ENCODE measurements around the gene IFNLR1.
A peak's percentile ranks its signal among the peaks of the same experiment; 100 is the strongest.

Gene IFNLR1

GRCh38 chr1:24150234-24151174, 36.6 kb downstream of the IFNLR1 start:
- peak; percentile 67 to 82 for DNase-seq (ENCODE audit: low read depth in 2 of 2, low spot score in 1 of 2)

GRCh38 chr1:24149866-24150233, 37.2 kb downstream of the IFNLR1 start:
- no peak for DNase-seq (ENCODE audit: low read depth in 2 of 2, low spot score in 1 of 2)

DNA sequence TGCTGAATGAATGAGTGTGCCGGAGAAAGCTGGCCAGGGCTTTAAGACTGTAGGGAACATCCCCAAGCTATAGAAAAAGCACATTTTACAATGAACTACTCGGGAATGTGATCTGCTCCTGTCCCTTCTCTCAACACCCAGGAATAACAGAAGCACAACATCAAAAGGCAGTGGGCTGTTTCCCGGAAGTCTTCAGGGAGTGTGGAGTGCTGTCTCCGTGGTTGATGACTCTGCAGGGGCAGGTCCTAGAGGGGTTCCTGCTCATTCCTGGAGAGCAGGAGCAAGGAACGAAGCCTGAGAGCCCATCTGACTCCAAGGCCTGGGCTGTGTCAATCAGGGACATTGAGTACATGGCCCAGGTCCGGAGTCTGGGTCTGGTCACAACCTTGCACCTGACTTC, 39.3 kb downstream of the IFNLR1 start:
- DNase-seq (ENCODE audit: low read depth in 2 of 2, low spot score in 1 of 2): no peak

GRCh38 chr1:24147194-24147593, 39.9 kb downstream of the IFNLR1 start:
- DNase-seq (ENCODE audit: low read depth in 2 of 2, low spot score in 1 of 2): no peak

DNA sequence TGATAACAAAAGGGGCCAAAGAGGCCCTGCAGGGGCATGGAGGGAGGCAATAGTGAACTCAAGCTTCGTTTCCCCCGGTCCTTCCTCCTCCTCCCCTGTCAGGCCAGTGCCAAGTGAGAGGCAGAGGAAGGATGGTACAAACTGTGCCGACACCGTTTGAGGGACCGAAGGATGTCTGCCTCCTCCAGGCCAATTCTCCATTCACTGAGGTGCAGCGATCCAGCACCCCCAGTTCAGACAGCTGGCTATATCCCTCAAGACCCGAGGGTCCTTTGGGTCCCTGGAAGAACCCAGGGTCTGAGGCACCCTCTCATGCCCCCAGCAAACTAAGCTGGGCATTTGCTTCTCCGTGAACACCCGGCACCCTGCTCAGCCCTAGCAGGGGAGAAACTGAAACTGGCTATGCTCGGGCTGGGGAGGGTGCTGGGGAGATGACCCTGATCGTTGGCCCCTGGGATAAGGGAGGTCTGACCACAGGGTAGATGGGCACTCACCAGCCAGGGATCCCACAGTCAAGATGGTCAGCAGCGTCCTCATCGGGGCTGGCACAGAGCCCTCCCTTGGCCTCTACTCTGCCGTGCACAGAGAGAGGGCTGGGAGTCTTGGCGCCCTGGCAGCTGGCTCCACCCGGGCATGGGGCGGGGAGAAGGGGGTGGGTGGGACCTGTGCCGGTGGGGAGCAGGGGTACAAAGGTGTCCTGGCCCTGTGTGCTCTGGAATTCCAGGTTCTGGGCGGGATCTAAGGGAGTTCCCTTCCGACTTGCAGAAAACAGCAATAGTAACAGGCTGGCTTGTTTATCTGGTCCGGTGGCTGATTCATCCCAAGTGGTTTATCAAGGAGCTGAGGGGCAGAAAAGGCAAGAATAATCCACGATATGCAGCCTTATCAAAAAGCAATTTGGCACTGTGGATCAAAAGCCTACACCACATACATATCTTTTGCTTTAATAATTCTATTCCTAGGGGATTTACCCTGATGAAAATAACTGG, 44.2 kb downstream of the IFNLR1 start, which contains the start of gene IL22RA1:
TSS of gene IL22RA1 (minus strand) at position 595 of the 989 bp plus-strand sequence. CDS start at position 537, 58 bp downstream.
- DNase-seq (ENCODE audit: low read depth in 2 of 2, low spot score in 1 of 2): no peak

DNA sequence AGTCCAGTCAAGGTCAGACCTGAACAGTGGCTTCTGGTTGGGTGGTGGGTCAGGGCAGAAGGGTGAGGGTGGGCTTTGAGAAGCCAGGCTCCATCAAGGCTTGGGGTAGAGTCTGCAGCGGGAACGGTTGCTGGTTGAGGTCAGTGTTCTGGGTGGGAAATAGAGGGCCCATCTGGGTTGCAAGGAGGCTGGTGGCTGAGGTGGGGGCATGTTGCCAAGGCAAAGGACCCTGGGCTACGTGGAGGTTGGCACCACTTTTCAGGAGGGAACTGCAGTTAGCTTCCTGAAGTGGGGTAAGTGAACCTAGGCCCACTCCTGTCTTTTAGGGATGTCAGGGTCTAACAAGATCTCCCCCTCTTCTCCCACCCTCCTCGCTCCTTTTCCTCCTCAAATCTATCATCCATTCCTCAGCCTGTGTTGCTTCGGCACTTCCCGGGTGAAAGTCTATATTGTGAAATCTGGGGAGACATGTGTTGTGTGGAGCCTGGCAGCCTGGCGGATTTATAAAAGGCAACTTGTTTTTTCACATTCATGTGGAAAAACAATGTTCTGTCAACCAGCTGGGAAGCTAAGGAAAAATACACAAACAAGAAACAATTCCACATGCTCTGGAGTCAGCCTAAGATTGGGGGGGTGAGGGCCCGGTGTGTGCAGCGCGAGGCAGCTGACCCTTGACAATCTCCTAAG, 45.6 kb downstream of the IFNLR1 start:
- no peak for DNase-seq (ENCODE audit: low read depth in 2 of 2, low spot score in 1 of 2)

DNA sequence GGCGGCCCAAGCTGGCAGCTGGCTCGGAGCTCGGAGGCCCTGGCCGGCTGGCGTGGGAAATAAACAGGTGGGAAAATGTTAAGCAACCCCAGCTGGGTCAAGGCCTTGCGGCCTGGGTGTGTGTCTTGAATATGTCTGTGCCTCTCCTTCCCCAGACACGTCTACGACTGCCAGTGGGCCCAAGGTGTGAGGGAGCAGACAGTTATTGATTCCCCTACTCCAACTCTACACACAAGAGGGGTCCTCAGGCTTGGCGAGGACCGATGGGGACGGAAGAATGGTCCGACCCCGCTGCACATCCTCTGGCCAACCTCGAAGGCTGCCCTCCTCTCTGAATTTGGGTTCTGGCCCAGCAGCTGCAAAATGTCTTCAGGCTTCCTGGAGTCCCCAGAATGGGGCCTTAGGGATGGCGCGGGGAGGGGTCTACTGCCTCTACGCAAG, 46.3 kb downstream of the IFNLR1 start:
- DNase-seq (ENCODE audit: low read depth in 2 of 2, low spot score in 1 of 2): no peak

DNA sequence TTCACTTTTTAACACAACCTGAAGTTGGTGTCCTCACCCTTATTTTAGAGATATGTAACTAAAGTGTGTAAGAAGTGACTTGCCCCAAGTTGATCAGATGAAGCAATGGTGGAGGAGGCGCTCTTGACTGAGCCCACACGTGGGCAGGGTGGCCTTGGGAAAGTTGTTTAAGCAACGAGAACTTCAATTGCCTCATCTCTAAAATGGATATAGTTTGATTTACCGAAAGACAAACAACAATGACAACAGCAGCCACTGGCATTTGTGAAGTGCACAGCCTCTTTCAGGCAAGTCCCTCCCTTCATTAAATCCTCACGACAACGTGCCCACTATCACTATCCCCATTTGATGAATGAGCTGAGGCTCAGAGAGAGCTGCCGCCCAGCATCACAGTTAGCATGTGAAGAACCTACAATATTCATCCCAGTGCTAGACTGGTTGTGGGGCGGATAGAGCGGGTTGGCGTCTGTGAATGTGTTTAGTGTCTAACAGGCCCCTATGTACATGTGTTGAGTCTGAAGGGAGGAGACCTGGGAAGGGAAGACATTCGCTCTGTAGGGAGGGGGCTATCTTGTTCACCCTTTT, 47.2 kb downstream of the IFNLR1 start:
- no peak for DNase-seq (ENCODE audit: low read depth in 2 of 2, low spot score in 1 of 2)

DNA sequence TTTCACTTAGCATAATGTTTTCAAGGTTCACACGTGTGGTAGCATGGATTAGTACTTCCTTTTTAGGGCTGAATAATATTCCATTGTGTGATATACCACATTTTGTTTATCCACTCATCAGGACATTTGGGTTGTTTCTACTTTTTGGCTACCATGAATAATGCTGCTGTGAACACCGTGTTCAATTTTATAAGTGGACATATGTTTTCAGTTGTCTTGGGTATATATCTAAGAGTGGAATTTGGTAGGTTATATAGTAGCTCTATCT, 47.9 kb downstream of the IFNLR1 start:
- DNase-seq (ENCODE audit: low read depth in 2 of 2, low spot score in 1 of 2): no peak

DNA sequence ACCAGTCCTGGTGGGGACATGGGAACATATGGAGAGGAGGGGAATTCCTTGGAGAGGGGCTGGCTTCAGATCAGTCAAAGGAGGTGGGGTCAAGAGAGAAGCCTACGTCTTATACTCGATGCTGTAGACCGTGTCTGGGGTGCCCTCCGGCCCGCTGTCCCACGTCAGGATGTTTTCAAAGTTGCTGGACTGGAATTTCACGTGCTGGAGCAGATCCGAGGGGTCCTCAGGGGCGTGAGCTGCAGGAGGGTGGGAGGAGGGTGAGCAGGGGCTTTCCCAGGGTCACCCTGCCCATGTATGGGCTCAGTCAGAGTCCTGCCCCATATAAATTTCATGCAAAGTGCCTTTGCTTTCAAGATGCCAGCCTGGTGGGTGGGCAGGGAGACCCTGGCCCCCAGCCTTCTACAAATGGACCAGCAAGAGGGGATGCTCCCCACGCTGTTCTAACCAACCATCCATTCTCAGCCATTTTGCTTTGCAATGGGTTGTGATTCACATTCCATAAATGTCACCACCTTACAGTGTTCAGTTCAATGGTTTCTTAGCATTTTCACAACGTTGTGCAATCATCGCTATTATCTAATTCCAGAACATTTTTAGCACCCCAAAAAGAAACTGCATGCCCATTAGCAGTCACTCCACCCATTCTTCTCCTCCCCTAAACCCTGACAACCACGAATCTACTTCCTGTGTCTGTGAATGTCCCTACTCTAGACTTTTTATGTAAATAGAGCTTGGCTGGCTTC, 48.4 kb downstream of the IFNLR1 start:
- no peak for DNase-seq (ENCODE audit: low read depth in 2 of 2, low spot score in 1 of 2)

DNA sequence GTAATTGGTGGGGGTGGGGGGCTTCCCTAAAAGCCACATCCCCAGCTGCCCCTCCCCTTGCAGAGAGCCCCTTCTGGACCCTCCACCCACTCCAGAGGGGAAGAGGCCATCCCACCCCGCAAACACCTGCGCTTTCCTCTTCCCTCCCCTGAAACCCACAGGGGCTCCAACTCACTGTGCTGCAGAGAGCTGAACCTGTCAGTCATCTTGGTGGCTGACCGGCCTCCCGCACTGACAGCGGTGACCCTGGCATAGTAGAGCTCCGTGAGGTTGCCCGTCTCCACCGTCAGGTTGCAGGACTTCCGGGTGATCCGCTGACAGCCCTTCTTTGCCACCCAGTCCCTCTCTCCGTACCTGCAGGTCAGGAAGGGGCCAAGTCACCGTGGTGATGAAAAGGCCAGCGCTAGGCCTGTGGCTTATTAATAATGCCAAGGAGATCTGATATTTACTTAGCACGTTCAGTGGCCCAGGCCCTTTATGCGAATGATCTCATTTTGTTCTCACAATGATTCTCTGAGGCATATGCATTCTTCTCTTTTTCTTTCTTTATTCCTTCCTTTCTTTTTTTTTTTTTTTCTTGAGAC, 50.0 kb downstream of the IFNLR1 start:
- no peak for DNase-seq (ENCODE audit: low read depth in 2 of 2, low spot score in 1 of 2)

GRCh38 chr1:24134376-24134775, 52.7 kb downstream of the IFNLR1 start:
- DNase-seq (ENCODE audit: low read depth in 2 of 2, low spot score in 1 of 2): no peak

DNA sequence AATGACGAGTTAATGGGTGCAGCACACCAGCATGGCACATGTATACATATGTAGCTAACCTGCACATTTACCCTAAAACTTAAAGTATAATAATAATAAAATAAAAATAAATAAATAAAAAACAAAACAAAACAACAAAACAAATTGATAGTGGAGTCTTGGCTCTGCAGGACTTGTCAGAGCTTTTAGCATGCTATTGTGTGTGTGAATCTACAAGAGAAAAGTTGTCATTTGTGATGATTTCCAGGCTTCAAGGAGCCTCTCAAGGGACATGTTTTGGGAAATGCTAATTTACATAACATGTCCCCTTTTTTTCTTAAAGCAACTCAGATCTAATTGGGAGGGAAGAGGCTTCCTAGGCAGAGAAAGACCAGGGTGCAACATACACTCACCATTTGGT, 53.3 kb downstream of the IFNLR1 start:
- DNase-seq (ENCODE audit: low read depth in 2 of 2, low spot score in 1 of 2): no peak

DNA sequence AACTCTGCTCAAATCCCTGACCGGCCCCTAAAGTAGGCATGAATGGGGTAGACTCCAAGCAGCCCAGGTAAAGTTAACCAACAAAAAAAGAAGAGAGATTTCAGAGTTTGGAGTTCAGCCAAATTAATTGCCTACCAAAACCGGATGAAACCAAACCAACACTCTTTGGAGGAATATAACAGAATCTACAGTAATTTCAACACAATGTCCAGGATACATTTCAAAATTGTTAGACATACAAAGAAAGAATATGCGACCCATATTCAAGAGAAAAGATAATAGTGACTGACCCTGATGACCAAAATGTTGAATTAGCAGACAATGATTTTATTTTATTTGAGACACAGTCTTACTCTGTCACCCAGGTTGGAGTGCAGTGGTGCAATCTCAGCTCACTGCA, 56.7 kb downstream of the IFNLR1 start:
- DNase-seq (ENCODE audit: low read depth in 2 of 2, low spot score in 1 of 2): no peak

DNA sequence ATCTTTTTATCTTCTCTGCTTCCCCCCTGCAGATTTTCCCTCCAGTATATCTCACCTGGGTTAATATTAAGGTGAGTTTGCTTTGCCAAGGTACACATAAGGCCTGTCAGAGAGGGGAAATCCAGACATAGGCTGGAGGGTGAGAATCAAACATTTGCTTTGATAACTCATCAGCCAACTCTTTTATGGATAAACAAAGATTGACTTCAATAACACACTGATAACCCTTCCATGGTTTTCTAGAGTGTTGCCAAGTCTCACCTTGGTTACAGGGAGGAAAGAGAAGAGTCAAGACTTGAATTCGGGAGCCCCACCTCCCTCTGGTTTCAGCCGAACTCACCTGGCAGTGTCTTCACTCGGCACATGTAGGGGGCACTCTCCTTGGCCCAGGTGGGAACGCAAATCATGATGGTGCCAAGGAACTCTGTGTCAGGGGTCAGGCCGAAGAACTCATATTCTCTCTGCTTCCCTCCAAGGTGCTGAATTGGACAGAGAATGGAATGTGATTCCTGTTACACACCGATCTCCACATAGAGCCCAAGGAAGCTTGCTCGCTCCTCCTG, 59.2 kb downstream of the IFNLR1 start:
- DNase-seq (ENCODE audit: low read depth in 2 of 2, low spot score in 1 of 2): no peak

- DNase-seq (ENCODE audit: low read depth in 2 of 2, low spot score in 1 of 2): no peak
Measured at GRCh38 chr1:24127134-24127800, 59.8 kb downstream of the IFNLR1 start.

DNA sequence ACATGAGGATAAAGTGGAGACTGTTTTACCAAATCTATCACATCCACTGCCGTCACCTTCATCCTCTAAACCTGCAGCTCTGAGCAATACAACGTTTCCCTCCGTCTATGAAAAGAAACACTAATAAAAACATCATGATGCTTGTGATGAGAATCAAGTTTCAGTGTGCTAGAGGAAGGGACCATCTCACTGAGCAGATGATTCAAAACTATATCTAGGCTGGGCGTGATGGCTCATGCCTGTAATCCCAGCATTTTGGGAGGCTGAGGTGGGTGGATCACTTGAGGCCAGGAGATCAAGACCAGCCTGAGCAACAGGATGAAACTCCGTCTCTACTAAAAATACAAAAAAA, 60.4 kb downstream of the IFNLR1 start:
- no peak for DNase-seq (ENCODE audit: low read depth in 2 of 2, low spot score in 1 of 2)

DNA sequence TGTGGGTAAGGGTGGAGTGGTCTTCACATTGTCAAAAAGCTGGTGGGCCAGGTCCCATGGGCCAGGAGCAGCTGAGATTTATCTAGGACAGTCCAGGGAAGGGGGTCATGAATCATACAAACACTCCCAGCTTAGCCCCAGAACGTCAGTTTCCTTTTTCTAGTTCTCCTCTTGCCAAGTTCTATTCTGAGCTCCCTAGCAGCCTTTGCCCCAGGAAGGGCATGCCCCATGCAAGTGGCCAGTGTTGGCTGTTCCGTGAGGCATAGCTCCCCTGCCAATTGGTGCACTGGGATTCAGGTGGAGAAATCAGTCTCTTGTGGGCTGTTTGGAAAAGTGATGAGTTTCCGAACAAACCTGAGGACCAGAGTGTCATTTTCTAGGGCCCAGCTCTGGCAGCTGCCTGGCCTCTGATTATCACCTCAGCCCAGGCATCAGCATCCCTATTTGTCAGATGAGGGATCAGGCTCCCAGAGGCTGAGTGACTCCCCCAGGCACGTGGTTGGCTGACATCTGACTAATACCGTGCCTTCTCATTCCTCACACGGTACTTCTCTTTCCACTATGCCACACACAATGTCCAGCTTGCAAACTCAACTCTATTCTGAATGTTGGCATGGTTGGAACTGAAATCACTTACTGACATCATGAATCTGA, 60.9 kb downstream of the IFNLR1 start:
- no peak for DNase-seq (ENCODE audit: low read depth in 2 of 2, low spot score in 1 of 2)

DNA sequence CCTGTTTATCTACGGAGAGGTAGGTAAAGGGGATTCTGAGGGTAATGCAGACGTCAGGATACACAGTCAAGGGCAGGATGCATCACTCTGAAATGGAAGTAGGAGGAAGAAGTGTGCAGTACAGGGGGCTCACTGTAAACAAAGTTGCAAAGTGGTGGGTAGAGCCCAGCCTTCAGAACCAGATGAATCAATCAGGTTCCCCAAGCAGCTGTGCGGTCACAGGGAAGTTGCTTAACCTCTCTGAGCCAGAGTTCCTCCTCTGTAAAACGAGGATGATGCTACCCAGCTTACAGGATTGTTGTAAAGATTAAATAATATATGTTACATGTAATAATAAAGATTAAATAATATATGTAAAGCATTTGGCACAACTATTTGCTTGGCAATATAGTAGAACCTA, 61.6 kb downstream of the IFNLR1 start:
- DNase-seq (ENCODE audit: low read depth in 2 of 2, low spot score in 1 of 2): no peak
